Naive thymus-derived CD4-positive, alpha-beta T cell (primary cell): ENCODE data around the gene AKAP6. TPM values are rescaled to one million over a fixed set of nuclear protein-coding genes. Genes with fewer than 3 reads are reported as not detected.

Experiments used
- ATAC-seq: fragments of 150-1000 bp; cut with Tn5 transposase; 2 replicates; pipeline ENCODE4 v1.10.0; 2021; ENCODE audit warnings: mild to moderate bottlenecking, moderate library complexity
- CTCF ChIA-PET: fragments of 350-600 bp; sonication (Branson Sonifier 250); formaldehyde crosslinking; loops from one replicate; lab custom pipeline; 2021; ENCODE audit warnings: antibody characterized with exemption; lab: Charles Lee
- POLR2A ChIA-PET: fragments of 350-600 bp; sonication (Branson Sonifier 250); formaldehyde crosslinking; loops from one replicate; lab custom pipeline; 2021; ENCODE audit warnings: antibody characterized with exemption, inconsistent platforms; lab: Charles Lee
- DNase-seq, 9 donors: peaks; one replicate each; pipeline versions ENCODE4 v3.0.0 to v3.0.0-alpha.2; 2020 to 2022; ENCODE audit warnings: mixed read lengths in 1 of 9
- H3K27ac ChIP-seq: one replicate; pipeline ENCODE4 v1.7.0; 2013; ENCODE audit warnings: mild to moderate bottlenecking, low read depth, low read length, moderate library complexity
- H3K27me3 ChIP-seq, 2 donors: one replicate each; pipeline ENCODE4 v1.7.0; 2013; ENCODE audit warnings: low read length in 2 of 2, mild to moderate bottlenecking in 2 of 2, moderate library complexity in 2 of 2; ENCODE audit not compliant: control insufficient read depth in 2 of 2, insufficient read depth in 2 of 2
- H3K36me3 ChIP-seq, 3 experiments: 1 replicate in 2 of 3; 2 replicates in 1 of 3; pipeline ENCODE4 v1.7.0; 2013; ENCODE audit warnings: low read length in 3 of 3, mild to moderate bottlenecking in 3 of 3, moderate library complexity in 1 of 3; ENCODE audit not compliant: insufficient read depth in 3 of 3, control insufficient read depth in 2 of 3
- H3K4me1 ChIP-seq, 2 donors: one replicate each; pipeline ENCODE4 v1.7.0; 2013; ENCODE audit warnings: low read length in 2 of 2, mild to moderate bottlenecking in 2 of 2, moderate library complexity in 1 of 2; ENCODE audit not compliant: control insufficient read depth in 2 of 2, insufficient read depth in 2 of 2
- H3K4me3 ChIP-seq: 2 replicates; pipeline ENCODE4 v1.7.0; 2013; ENCODE audit warnings: mild to moderate bottlenecking, low read length
- H3K9me3 ChIP-seq, 3 experiments: 1 replicate in 2 of 3; 2 replicates in 1 of 3; pipeline ENCODE4 v1.7.0; 2013; ENCODE audit warnings: low read length in 3 of 3; ENCODE audit not compliant: control insufficient read depth in 2 of 3
- H3K27ac Mint-ChIP-seq, 9 donors: one replicate each; pipeline ENCODE4 v1.8.0; 2020 to 2022; ENCODE audit warnings: mixed read lengths in 9 of 9, mild to moderate bottlenecking in 8 of 9, moderate library complexity in 5 of 9, inconsistent platforms in 2 of 9
- H3K27me3 Mint-ChIP-seq, 5 donors: one replicate each; pipeline ENCODE4 v1.8.0; 2021 to 2022; ENCODE audit warnings: mixed read lengths in 5 of 5, mild to moderate bottlenecking in 1 of 5
- H3K36me3 Mint-ChIP-seq, 5 donors: one replicate each; pipeline ENCODE4 v1.8.0; 2020 to 2022; ENCODE audit warnings: mixed read lengths in 5 of 5, mild to moderate bottlenecking in 3 of 5, inconsistent platforms in 1 of 5
- H3K4me1 Mint-ChIP-seq, 7 donors: one replicate each; pipeline ENCODE4 v1.8.0; 2020 to 2022; ENCODE audit warnings: mixed read lengths in 7 of 7, mild to moderate bottlenecking in 3 of 7, inconsistent platforms in 1 of 7
- H3K4me3 Mint-ChIP-seq, 10 donors: one replicate each; pipeline ENCODE4 v1.8.0; 2020 to 2022; ENCODE audit warnings: mild to moderate bottlenecking in 10 of 10, mixed read lengths in 10 of 10, moderate library complexity in 6 of 10, inconsistent platforms in 2 of 10
- H3K9me3 Mint-ChIP-seq, 11 donors: one replicate each; pipeline ENCODE4 v1.8.0; 2020 to 2022; ENCODE audit warnings: mixed read lengths in 11 of 11, mild to moderate bottlenecking in 4 of 11, inconsistent platforms in 1 of 11, moderate library complexity in 1 of 11
- intact Hi-C, 2 donors: fragments of 100-400 bp; cut with micrococcal nuclease; formaldehyde crosslinking; loops; one replicate each; pipeline ENCODE4 v1.15.1; 2023
- polyA plus RNA-seq, 2 donors: library from polyadenylated mRNA; unstranded; fragments of 300-500 nt; fragmentation: Illumina TruSeq; gene quantifications; one replicate each; pipeline ENCODE4 v1.2.3, GENCODE V29; 2021
- total RNA-seq, 6 experiments: library from RNA in 5 of 6; stranded (reverse) in 5 of 6; gene quantifications; 1 replicate in 5 of 6; 2 replicates in 1 of 6; pipeline ENCODE4 v1.2.3 and lab custom pipeline; 2021 to 2026

AKAP6 gene
- total and polyA plus RNA-seq, 7 experiments from 2014 or later = 0.29 to 7.9 (median 4.1) TPM

DNA sequence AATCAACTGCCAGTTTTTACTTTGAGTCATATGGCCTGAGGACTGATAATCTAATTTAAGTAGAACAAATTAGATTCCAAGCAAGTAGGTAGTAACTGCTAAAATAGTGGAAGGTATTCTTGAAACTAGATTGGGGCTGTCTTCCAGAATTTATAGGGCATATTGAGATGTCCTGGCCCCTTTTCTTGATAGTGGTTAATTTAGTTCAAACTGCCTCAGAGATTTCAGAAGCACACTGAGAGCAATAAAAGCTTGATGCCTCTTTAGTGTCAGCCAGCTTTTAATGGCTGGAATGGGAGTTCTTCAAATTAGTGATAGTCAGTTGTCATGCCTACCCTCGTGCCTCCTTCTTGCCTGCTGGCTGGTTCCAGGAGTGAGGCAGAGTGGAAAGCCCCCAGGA lies 120.5 kb downstream of the AKAP6 start:
- Mint-ChIP-seq H3K4me3 (no peak overlapping the region), H3K4me1 (no peaks in the 10 kb centered on the region), H3K27ac (no peak overlapping the region), H3K9me3 (no peaks in the 10 kb centered on the region), H3K36me3 (no peaks in the 10 kb centered on the region), H3K27me3 (no peaks in the 10 kb centered on the region)
- Histone ChIP-seq H3K4me3 (no peak overlapping the region), H3K27ac (no peak overlapping the region), H3K27me3 (no peaks in the 10 kb centered on the region), H3K36me3 (no peaks in the 10 kb centered on the region), H3K9me3 (no peaks in the 10 kb centered on the region), H3K4me1 (no peaks in the 10 kb centered on the region)
- DNase-seq (no peak), ATAC-seq (no peak)
- CTCF ChIA-PET = no interaction called here
- POLR2A ChIA-PET = no interaction called here
- intact Hi-C loops = no loop called here

DNA sequence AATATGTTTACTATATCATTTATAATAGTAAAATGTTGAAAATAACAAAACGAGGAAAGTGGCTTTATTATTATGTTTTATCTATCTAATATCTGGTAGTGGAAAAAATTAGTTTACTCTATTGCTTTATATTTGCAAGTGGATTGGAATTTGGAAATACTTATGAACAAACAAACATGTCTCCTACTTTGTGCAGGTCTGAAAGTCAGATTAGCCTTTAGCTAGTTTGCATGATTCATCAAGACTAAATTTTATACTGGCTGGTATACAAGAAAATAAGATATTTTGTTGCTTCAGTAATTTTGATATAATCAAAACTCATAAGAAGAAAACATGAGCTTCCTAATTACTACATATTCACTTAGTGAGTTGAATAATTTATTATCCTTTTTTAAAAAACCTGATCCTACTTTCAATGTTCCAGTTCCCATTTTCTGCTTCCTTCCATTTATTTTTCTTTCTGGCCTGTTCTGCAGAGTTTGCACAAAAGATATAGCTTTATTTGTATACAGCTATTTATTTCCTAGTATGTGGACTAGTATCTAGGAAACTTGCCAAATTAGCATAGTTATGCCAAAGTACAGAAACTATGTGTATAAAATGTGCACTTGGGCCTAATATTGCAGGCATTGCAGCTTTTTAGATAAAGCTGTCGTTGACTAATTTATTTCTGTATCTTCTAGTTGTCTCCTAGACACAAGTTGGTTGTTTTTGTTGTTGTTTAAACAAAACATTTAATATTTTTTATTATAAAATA lies 122.0 kb downstream of the AKAP6 start:
- Mint-ChIP-seq H3K36me3 (no peaks in the 10 kb centered on the region), H3K9me3 (peaks cover 0 to 2% (median 0%) of the 10 kb centered on the region in 11 donors), H3K4me1 (no peaks in the 10 kb centered on the region), H3K27me3 (peaks cover 0 to 6% (median 3%) of the 10 kb centered on the region in 5 donors), H3K27ac (no peak overlapping the region), H3K4me3 (no peak overlapping the region)
- DNase-seq (no peak), ATAC-seq (no peak)
- Histone ChIP-seq H3K36me3 (no peaks in the 10 kb centered on the region), H3K9me3 (no peaks in the 10 kb centered on the region), H3K27ac (no peak overlapping the region), H3K27me3 (no peaks in the 10 kb centered on the region), H3K4me3 (no peak overlapping the region), H3K4me1 (no peaks in the 10 kb centered on the region)
- CTCF ChIA-PET = no interaction called here
- intact Hi-C loops = no loop called here
- POLR2A ChIA-PET = no interaction called here

DNA sequence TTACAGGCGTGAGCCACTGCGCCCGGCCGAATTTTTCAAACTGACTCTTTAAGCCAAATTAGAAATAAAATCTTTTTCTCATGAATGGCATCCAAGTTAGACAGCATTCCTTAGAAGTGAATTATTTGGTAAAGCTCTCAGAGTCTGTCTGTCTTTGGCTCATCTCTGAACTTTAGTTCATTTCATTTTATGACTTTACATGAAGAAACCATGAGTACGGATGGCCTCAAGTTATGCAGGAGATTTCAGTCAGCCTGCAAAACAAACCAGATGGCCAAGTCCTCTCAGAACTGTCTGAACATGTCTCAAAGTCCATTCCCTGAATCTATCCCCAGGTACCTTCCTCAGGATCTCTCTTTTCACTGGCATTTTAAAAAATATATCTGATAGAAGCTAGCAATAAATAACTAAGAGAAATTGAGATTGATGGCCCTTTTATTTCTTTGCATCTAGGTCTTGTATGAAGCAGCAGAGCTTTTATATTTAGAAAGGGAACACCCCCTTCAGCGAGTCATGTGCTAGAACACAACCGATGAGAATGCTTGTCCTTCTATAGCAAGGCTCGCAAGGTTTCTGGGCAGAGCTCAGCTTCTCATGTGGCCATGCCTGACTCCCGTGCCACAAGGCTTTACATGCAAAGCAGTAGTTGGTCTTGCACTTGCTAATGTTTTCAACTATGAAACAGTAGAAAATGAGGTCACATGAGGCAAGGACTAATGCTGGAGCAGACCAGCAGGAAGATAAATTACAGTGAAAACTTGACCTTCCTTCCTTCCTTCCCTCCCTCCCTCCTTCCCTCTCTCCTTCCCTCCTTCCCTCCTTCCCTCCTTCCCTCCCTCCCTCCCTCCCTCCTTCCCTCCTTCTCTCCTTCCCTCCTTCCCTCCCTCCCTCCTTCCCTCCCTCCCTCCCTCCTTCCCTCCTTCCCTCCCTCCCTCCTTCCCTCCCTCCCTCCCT lies 125.0 kb downstream of the AKAP6 start:
- ATAC-seq = no peak
- no peak for DNase-seq
- Histone ChIP-seq H3K27ac (no peak overlapping the region), H3K4me1 (no peaks in the 10 kb centered on the region), H3K36me3 (no peaks in the 10 kb centered on the region), H3K9me3 (no peaks in the 10 kb centered on the region), H3K27me3 (no peaks in the 10 kb centered on the region), H3K4me3 (no peak overlapping the region)
- POLR2A ChIA-PET = interaction anchor here (0.6 kb wide), 1 partner anchor 55 kb away, joined by 3 read pairs; no protein-coding TSS in a partner anchor
- Mint-ChIP-seq H3K36me3 (peaks cover 0 to 7% (median 3%) of the 10 kb centered on the region in 5 donors), H3K27ac (no peak overlapping the region), H3K4me3 (no peak overlapping the region), H3K4me1 (no peaks in the 10 kb centered on the region), H3K27me3 (peaks cover 0 to 12% (median 9%) of the 10 kb centered on the region in 5 donors), H3K9me3 (peaks cover 0 to 8% (median 2%) of the 10 kb centered on the region in 11 donors)
- CTCF ChIA-PET = no interaction called here
- intact Hi-C loops = no loop called here

DNA sequence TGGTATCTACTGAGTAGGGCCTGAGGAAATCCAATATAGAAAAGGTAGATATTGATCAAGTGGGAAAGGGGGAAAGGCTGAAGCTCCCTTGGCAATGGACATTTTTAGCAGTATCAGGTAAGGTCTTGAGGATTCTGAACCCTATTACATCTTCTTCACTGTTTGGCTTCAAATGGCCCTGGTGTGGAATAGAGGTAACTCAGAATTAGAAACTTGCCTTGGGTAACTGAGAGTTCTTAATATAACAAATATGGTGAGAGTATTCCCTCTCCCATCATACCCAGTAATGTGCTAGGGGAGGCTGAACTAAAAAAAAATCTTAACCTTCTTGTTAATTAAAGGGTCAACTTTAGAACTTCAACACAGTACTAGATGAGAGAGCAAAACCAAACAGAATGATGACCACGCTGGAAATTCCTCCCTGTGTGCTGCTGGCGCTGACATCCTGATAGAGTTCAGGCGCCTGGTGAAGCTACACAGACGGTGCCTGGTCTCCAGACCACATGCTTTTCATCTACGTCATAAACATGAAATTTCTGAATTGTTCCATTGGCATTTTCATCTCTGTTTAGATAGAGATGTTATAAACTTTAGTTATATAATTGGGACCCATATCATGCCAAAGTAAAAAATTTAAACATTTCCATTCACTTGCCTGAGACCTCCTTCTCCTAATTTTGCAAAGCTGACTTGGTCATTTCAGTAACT lies 128.3 kb downstream of the AKAP6 start:
- peaks cover 0 to 22% (median 8%) of the 10 kb centered on the region in 5 donors for H3K36me3 Mint-ChIP-seq
- CTCF ChIA-PET = no interaction called here

DNA sequence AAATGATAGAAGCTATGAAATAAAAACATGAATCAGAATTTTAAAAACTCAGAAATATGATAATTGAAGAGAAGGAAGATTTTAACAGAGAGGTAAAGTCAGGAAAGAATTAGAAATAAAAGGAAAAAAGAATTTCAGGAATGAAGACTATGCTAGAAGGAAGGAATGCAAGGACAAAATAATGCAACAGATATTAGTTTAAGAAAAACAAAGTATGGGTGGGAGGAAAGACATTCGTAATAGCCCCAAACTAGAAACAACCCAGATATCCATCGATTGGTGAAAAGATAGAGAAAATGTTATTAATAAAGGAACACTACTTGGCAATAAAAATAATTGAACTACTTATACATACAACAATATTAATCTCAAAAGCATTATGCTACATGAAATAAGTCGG lies 129.6 kb downstream of the AKAP6 start:
- ChIA-PET CTCF (no interaction called here), POLR2A (no interaction called here)
- H3K27me3 Mint-ChIP-seq = peaks cover 0 to 29% (median 18%) of the 10 kb centered on the region in 5 donors
- no peak overlapping the region for H3K27ac Mint-ChIP-seq
- H3K36me3 ChIP-seq = no peaks in the 10 kb centered on the region
- no peaks in the 10 kb centered on the region for H3K9me3 ChIP-seq
- no peak overlapping the region for H3K27ac ChIP-seq
- no peak overlapping the region for H3K4me3 ChIP-seq
- H3K36me3 Mint-ChIP-seq = peaks cover 0 to 22% (median 14%) of the 10 kb centered on the region in 5 donors
- no peak for ATAC-seq
- intact Hi-C loops = no loop called here
- no peak for DNase-seq
- H3K4me3 Mint-ChIP-seq = no peak overlapping the region
- no peaks in the 10 kb centered on the region for H3K27me3 ChIP-seq
- no peaks in the 10 kb centered on the region for H3K4me1 Mint-ChIP-seq
- peaks cover 3 to 44% (median 21%) of the 10 kb centered on the region in 11 donors for H3K9me3 Mint-ChIP-seq
- no peaks in the 10 kb centered on the region for H3K4me1 ChIP-seq

More for the DNA sequence above, 128.3 kb downstream of the AKAP6 start:
- no peak for DNase-seq
- Histone ChIP-seq H3K9me3 (no peaks in the 10 kb centered on the region), H3K4me1 (no peaks in the 10 kb centered on the region), H3K27ac (no peak overlapping the region), H3K36me3 (no peaks in the 10 kb centered on the region), H3K4me3 (no peak overlapping the region), H3K27me3 (no peaks in the 10 kb centered on the region)
- Mint-ChIP-seq H3K4me3 (no peak overlapping the region), H3K9me3 (peaks cover 0 to 31% (median 13%) of the 10 kb centered on the region in 11 donors), H3K4me1 (no peaks in the 10 kb centered on the region), H3K27me3 (peaks cover 0 to 25% (median 18%) of the 10 kb centered on the region in 5 donors), H3K27ac (no peak overlapping the region)
- no peak for ATAC-seq
- POLR2A ChIA-PET = no interaction called here
- intact Hi-C loops = no loop called here

DNA sequence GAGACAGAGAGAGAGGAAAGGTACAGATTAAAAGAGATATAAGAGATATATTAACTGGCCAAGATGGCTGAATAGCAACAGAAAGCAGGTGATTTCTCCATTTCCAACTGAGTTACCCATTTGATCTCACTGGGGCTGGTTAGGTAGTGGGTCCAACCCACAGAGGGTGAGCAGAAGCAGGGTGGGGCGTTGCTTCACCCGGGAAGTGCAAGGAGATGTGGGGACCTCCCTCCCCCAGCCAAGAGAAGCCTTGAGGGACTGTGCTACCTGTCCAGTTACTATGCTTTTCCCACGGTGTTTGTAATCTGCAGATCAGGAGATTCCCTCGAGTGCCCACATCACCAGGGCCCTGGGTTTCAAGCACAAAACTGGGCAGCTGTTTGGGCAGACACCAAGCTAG lies 131.2 kb downstream of the AKAP6 start:
- H3K9me3 Mint-ChIP-seq = peaks cover 6 to 60% (median 26%) of the 10 kb centered on the region in 11 donors
- intact Hi-C loops = no loop called here
- no peaks in the 10 kb centered on the region for H3K27me3 ChIP-seq

More for the DNA sequence above, 131.2 kb downstream of the AKAP6 start:
- H3K4me3 ChIP-seq = no peak overlapping the region
- CTCF ChIA-PET = no interaction called here
- POLR2A ChIA-PET = no interaction called here
- no peak for ATAC-seq
- no peaks in the 10 kb centered on the region for H3K4me1 Mint-ChIP-seq
- H3K36me3 Mint-ChIP-seq = peaks cover 0 to 22% (median 15%) of the 10 kb centered on the region in 5 donors
- no peak overlapping the region for H3K27ac Mint-ChIP-seq
- no peaks in the 10 kb centered on the region for H3K9me3 ChIP-seq
- H3K4me1 ChIP-seq = no peaks in the 10 kb centered on the region
- DNase-seq = no peak
- H3K4me3 Mint-ChIP-seq = no peak overlapping the region
- no peak overlapping the region for H3K27ac ChIP-seq
- H3K27me3 Mint-ChIP-seq = peaks cover 0 to 30% (median 18%) of the 10 kb centered on the region in 5 donors
- H3K36me3 ChIP-seq = no peaks in the 10 kb centered on the region
